DMS153 treated with DMSO at 0.1 percent for 48 hours (cell line): ENCODE results near the gene TFR2.

Experiments
- DNase-seq: peaks from one replicate; lab custom pipeline; 2025; ENCODE audit not compliant: unreplicated experiment; lab: John Stamatoyannopoulos, UW

Gene TFR2

GRCh38 chr7:100641463-100641859 is at the start of gene TFR2:
Gene TFR2, minus strand, starts transcription at chr7:100641552. Its CDS starts 43 bp downstream, at chr7:100641509.
- DNase-seq, result no peak

- no peak for DNase-seq
Measured at GRCh38 chr7:100689230-100690135, 48.1 kb upstream of the TFR2 start.

- DNase-seq, result no peak
Measured at GRCh38 chr7:100688326-100688860, 47.0 kb upstream of the TFR2 start.

GRCh38 chr7:100687751-100688300 is 46.5 kb upstream of the TFR2 start:
- DNase-seq, result no peak

- no peak for DNase-seq
Measured at GRCh38 chr7:100687261-100687660, 45.9 kb upstream of the TFR2 start.

- no peak for DNase-seq
Measured at GRCh38 chr7:100686822-100687211, 45.5 kb upstream of the TFR2 start.

GRCh38 chr7:100686201-100686821 is 45.0 kb upstream of the TFR2 start:
- no peak for DNase-seq

- no peak for DNase-seq
Measured at GRCh38 chr7:100685631-100686145, 44.3 kb upstream of the TFR2 start.

- DNase-seq, result no peak
Measured at GRCh38 chr7:100685049-100685605, 43.8 kb upstream of the TFR2 start.

- DNase-seq, result no peak
Measured at GRCh38 chr7:100684534-100685042, 43.2 kb upstream of the TFR2 start.

GRCh38 chr7:100683659-100684533 is 42.5 kb upstream of the TFR2 start:
- no peak for DNase-seq

GRCh38 chr7:100682991-100683658 is 41.8 kb upstream of the TFR2 start:
- no peak for DNase-seq

- DNase-seq, result no peak
Measured at GRCh38 chr7:100682228-100682741, 40.9 kb upstream of the TFR2 start.

GRCh38 chr7:100681491-100682227 is 40.3 kb upstream of the TFR2 start:
- DNase-seq, result no peak

GRCh38 chr7:100680576-100681271 is 39.4 kb upstream of the TFR2 start:
- no peak for DNase-seq

- no peak for DNase-seq
Measured at GRCh38 chr7:100679927-100680575, 38.7 kb upstream of the TFR2 start.

- DNase-seq, result no peak
Measured at GRCh38 chr7:100679129-100679926, 38.0 kb upstream of the TFR2 start.
